Mammary epithelial cell (primary cell): ENCODE data around the gene WDR26.

ENCODE experiments used
- EZH2 ChIP-seq: IDR thresholded peaks from 2 replicates; pipeline ENCODE4 v1.6.1; 2012; ENCODE audit warnings: low read length, inconsistent platforms, borderline replicate concordance
- TF ChIP-seq, protein P1 (sequence below), 2 donors: IDR thresholded peaks in 1 of 2; conservative IDR thresholded peaks in 1 of 2; 2 replicates each; pipeline ENCODE4 v1.5.1; 2011 to 2012; ENCODE audit warnings: inconsistent platforms in 2 of 2, low read length in 2 of 2, mild to moderate bottlenecking in 2 of 2, control low read depth in 1 of 2, low read depth in 1 of 2; ENCODE audit not compliant: insufficient read depth in 1 of 2; ENCODE audit errors: extremely low read depth in 1 of 2

DNA sequence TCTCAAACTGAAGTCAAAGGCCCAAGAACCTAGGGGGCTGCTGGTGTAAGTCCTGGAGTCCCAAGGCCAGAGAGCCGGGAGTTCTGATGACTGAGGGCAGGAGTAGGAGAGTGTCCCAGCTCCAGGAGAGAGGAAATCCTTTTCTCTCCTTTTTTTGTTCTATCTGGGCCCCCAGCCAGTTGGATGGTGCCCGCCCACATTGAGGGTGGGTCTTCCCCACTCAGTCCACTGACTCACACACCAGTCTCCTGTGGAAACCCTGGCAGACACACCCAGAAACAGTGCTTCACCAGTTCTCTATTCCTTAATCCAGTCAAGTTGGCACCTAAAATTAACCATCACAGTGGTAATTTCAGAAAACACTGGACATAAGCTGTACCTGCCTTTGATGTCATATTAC lies 12.7 kb upstream of the WDR26 start:
- TF ChIP-seq, protein P1, sequence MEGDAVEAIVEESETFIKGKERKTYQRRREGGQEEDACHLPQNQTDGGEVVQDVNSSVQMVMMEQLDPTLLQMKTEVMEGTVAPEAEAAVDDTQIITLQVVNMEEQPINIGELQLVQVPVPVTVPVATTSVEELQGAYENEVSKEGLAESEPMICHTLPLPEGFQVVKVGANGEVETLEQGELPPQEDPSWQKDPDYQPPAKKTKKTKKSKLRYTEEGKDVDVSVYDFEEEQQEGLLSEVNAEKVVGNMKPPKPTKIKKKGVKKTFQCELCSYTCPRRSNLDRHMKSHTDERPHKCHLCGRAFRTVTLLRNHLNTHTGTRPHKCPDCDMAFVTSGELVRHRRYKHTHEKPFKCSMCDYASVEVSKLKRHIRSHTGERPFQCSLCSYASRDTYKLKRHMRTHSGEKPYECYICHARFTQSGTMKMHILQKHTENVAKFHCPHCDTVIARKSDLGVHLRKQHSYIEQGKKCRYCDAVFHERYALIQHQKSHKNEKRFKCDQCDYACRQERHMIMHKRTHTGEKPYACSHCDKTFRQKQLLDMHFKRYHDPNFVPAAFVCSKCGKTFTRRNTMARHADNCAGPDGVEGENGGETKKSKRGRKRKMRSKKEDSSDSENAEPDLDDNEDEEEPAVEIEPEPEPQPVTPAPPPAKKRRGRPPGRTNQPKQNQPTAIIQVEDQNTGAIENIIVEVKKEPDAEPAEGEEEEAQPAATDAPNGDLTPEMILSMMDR (conservative IDR thresholded peaks at IDR 0.05 in 1 of 2, IDR thresholded peaks at IDR 0.05 in 1 of 2; ENCODE audit: extremely low read depth in 1 of 2, insufficient read depth in 1 of 2, low read depth in 1 of 2, low read length in 2 of 2): no peak
- no peak for TF ChIP-seq EZH2
